Measurements from ENCODE around the gene GNAI2.

DNA sequence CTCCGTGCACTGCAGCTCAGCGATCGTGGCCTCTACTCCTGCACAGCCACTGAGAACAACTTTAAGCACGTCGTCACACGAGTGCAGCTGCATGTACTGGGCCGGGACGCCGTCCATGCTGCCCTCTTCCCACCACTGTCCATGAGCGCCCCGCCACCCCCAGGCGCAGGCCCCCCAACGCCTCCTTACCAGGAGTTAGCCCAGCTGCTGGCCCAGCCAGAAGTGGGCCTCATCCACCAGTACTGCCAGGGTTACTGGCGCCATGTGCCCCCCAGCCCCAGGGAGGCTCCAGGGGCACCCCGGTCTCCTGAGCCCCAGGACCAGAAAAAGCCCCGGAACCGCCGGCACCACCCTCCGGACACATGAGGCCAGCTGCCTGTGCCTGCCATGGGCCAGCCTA, 48.3 kb upstream of the GNAI2 start:
- TF ChIP-seq POLR2AphosphoS5 (IDR thresholded peaks at IDR 0.05) (no peak), POLR2A (IDR thresholded peaks at IDR 0.05; ENCODE audit: low read depth) (no peak)
